ENCODE results near the gene INHBB.
A peak's percentile ranks its signal among the peaks of the same experiment; 100 is the strongest.

Gene INHBB

DNA sequence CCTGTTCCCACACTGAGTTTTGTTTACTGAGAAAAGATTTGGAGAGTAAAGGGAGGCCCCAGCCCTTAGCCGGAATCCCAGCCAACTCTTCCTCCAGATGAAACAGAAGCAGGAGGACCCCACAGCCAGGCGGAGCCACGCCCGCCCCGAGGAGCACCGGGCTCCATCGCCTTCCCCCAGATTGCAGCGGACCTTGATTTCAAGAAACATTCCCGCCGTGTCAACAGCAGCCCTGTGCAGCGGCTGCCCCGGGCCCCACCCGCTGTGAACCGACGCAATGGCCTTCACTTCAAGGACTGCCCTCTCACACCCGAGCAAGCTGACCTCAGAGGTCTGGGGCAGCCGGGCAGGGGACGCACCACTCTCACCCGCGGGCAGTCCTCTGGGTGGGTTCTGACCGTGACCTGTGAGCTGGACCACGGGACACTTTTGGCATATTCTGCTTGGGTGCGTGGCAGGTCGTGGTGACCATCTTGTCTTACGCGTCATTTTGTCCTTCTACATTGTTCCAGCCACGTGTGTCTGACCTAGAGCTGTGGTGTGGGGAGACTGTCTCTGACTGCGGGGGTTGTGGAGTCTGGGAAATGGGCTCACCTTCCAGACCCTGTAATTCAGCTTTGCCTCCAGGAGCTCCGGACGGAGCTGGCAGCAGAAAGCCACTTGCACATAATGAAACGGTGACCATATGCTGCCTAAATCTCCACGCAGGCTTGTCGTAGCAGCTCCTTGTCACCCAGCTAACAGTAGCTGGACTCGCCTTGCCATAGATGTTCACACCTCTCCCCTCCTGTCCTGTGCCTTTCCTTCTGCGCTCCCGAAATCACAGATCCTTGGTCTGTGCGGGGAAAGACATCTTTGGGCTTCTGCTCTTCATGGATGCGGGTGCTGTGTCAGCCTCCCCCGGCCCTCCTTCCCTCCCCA, 32.0 kb upstream of the INHBB start:
- Histone ChIP-seq H4K20me1 (ENCODE audit: insufficient read depth, low read length) (no peaks in the 10 kb centered on the region), H3K36me3 (replicated peaks; ENCODE audit: insufficient read depth, low read length) (no peaks in the 10 kb centered on the region), H3F3A (ENCODE audit: insufficient read depth, low read length) (peaks cover 17% of the 10 kb centered on the region), H3K9ac (ENCODE audit: low read length) (peak overlapping the region; percentile 28; the same call in 1 of the 2 replicates), H3K9me2 (replicated peaks; ENCODE audit: insufficient read depth, low read length) (no peaks in the 10 kb centered on the region), H3K4me3 (ENCODE audit: low read length) (peak overlapping the region; percentile 45), H3K27ac (ENCODE audit: low read length) (no peak overlapping the region), H3K4me1 (ENCODE audit: low read length) (peaks cover 18% of the 10 kb centered on the region), H3K9me3 (replicated peaks; ENCODE audit: insufficient read depth, low read length) (no peaks in the 10 kb centered on the region), H3K79me2 (ENCODE audit: low read length) (no peaks in the 10 kb centered on the region), H3K27me3 (replicated peaks; ENCODE audit: insufficient read depth, low read length) (no peaks in the 10 kb centered on the region; the same call in 1 of the 2 replicates), H3K4me2 (ENCODE audit: low read depth, low read length) (peak overlapping the region; percentile 67), H2AFZ (ENCODE audit: low read length) (peak overlapping the region; percentile 64)
- TF ChIP-seq, protein P1, sequence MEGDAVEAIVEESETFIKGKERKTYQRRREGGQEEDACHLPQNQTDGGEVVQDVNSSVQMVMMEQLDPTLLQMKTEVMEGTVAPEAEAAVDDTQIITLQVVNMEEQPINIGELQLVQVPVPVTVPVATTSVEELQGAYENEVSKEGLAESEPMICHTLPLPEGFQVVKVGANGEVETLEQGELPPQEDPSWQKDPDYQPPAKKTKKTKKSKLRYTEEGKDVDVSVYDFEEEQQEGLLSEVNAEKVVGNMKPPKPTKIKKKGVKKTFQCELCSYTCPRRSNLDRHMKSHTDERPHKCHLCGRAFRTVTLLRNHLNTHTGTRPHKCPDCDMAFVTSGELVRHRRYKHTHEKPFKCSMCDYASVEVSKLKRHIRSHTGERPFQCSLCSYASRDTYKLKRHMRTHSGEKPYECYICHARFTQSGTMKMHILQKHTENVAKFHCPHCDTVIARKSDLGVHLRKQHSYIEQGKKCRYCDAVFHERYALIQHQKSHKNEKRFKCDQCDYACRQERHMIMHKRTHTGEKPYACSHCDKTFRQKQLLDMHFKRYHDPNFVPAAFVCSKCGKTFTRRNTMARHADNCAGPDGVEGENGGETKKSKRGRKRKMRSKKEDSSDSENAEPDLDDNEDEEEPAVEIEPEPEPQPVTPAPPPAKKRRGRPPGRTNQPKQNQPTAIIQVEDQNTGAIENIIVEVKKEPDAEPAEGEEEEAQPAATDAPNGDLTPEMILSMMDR (IDR thresholded peaks at IDR 0.05; ENCODE audit: low read length): no peak
- TF ChIP-seq EZH2phosphoT487 (IDR thresholded peaks at IDR 0.05; ENCODE audit: low read length) (no peak), EZH2 (optimal IDR thresholded peaks at IDR 0.05; ENCODE audit: low read depth, low read length) (no peak)
- DNase-seq: no peak

DNA sequence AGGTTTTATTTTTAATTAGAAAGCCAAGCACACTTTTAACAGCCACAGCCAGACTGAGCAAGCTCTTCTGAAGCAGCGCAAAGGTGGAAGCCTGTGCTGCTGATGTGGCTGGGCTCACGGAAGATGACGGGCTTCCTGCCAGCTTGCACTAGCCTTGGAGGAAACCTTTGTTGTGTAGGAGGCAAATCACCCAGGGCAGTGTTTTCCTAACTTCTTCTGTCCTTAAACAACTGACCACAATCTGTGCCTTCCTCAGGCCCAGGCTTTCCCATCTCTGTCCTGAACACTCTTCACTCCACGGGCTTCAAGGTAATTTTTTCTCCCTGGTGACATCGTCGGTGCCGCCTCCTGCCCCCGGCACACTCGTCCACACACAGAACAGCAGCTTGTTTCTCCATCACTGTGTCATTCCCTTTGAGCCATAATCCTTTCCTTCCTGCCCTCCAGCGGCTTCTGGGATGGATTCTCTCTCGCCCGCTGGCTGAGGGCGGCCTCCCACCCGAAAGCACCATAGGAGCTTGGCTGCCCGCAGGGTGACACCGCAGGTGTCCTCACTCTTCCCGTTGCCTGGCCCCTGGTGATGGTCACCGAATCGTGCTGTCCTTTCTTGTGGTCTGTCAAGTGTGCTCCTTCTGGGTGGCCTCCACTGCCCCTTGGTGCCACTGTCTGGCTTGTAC, 31.1 kb upstream of the INHBB start:
- H3K9ac ChIP-seq (ENCODE audit: low read length): no peak overlapping the region
- H4K20me1 ChIP-seq (ENCODE audit: insufficient read depth, low read length): no peaks in the 10 kb centered on the region
- no peaks in the 10 kb centered on the region for H3K9me2 ChIP-seq (replicated peaks; ENCODE audit: insufficient read depth, low read length)
- TF ChIP-seq EZH2phosphoT487 (IDR thresholded peaks at IDR 0.05; ENCODE audit: low read length): no peak
- TF ChIP-seq, protein P1 (IDR thresholded peaks at IDR 0.05; ENCODE audit: low read length): no peak
- no peak for TF ChIP-seq EZH2 (optimal IDR thresholded peaks at IDR 0.05; ENCODE audit: low read depth, low read length)
- no peak overlapping the region for H3K27ac ChIP-seq (ENCODE audit: low read length)
- H3K4me2 ChIP-seq (ENCODE audit: low read depth, low read length): no peak overlapping the region
- H3K79me2 ChIP-seq (ENCODE audit: low read length): no peaks in the 10 kb centered on the region
- no peaks in the 10 kb centered on the region; the same call in 1 of the 2 replicates for H3K27me3 ChIP-seq (replicated peaks; ENCODE audit: insufficient read depth, low read length)
- no peak overlapping the region for H2AFZ ChIP-seq (ENCODE audit: low read length)
- peaks cover 12% of the 10 kb centered on the region for H3F3A ChIP-seq (ENCODE audit: insufficient read depth, low read length)
- no peak overlapping the region for H3K4me3 ChIP-seq (ENCODE audit: low read length)
- H3K4me1 ChIP-seq (ENCODE audit: low read length): peaks cover 13% of the 10 kb centered on the region
- no peaks in the 10 kb centered on the region for H3K9me3 ChIP-seq (replicated peaks; ENCODE audit: insufficient read depth, low read length)
- DNase-seq: no peak
- no peaks in the 10 kb centered on the region for H3K36me3 ChIP-seq (replicated peaks; ENCODE audit: insufficient read depth, low read length)

DNA sequence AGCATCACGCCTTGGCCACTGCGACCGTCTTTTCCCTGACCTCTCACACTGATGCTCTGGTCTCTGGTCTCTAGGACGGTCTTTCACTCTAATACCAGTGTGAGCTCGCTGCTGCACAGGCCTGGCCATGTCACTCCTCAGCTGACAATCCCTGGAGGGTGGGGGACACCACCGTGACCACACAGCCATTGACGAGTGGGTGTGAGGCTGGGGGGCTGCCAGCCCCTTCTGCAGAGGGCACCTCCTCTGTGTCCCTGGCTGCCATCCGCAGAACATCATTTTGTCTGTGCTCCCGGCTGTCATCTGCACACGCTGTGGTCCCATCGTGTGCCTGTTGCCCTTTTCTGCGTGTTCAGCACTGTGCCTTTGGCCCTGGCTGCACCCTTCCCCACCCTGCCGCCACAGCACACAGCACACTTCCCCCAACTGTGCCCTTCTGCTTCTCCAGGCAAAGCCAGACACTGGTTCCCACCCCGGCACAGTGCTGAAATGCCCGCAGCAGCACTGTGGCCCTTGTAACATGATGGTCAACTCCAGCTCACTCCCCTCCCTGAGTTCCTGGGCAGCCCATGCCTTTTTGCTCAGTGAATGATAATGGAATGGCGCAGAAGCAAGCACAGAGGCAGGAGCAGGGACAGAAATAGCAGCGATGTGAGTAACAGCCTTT, 30.4 kb upstream of the INHBB start:
- TF ChIP-seq, protein P1 (IDR thresholded peaks at IDR 0.05; ENCODE audit: low read length): no peak

More for the DNA sequence above, 30.4 kb upstream of the INHBB start:
- Histone ChIP-seq H3K9ac (ENCODE audit: low read length) (no peak overlapping the region), H3K9me2 (replicated peaks; ENCODE audit: insufficient read depth, low read length) (no peaks in the 10 kb centered on the region), H3K27me3 (replicated peaks; ENCODE audit: insufficient read depth, low read length) (no peaks in the 10 kb centered on the region; the same call in 1 of the 2 replicates), H3K79me2 (ENCODE audit: low read length) (no peaks in the 10 kb centered on the region), H3K9me3 (replicated peaks; ENCODE audit: insufficient read depth, low read length) (no peaks in the 10 kb centered on the region), H3K4me1 (ENCODE audit: low read length) (peaks cover 9% of the 10 kb centered on the region), H3F3A (ENCODE audit: insufficient read depth, low read length) (peaks cover 5% of the 10 kb centered on the region), H3K27ac (ENCODE audit: low read length) (no peak overlapping the region), H3K4me2 (ENCODE audit: low read depth, low read length) (no peak overlapping the region), H3K4me3 (ENCODE audit: low read length) (no peak overlapping the region), H2AFZ (ENCODE audit: low read length) (no peak overlapping the region), H3K36me3 (replicated peaks; ENCODE audit: insufficient read depth, low read length) (no peaks in the 10 kb centered on the region), H4K20me1 (ENCODE audit: insufficient read depth, low read length) (no peaks in the 10 kb centered on the region)
- no peak for DNase-seq
